Endodermal cell (in vitro differentiated cells): ENCODE results near the gene PRICKLE1. TPM values are rescaled to one million over a fixed set of nuclear protein-coding genes. Genes with fewer than 3 reads are reported as not detected.

Experiments
- DNase-seq: peaks from one replicate; pipeline ENCODE4 v3.0.0-alpha.2; 2017
- H3K27ac ChIP-seq: 2 replicates; pipeline ENCODE4 v1.5.1; 2013; ENCODE audit warnings: mild to moderate bottlenecking, low read depth, low read length, moderate library complexity
- H3K27me3 ChIP-seq: 2 replicates; pipeline ENCODE4 v1.6.1; 2013; ENCODE audit warnings: mild to moderate bottlenecking, low read length, moderate library complexity; ENCODE audit not compliant: insufficient read depth, control insufficient read depth, poor library complexity, severe bottlenecking
- H3K36me3 ChIP-seq: 2 replicates; pipeline ENCODE4 v1.7.0; 2013; ENCODE audit warnings: mild to moderate bottlenecking, low read length, moderate library complexity; ENCODE audit not compliant: control insufficient read depth, insufficient read depth
- H3K4me1 ChIP-seq: one replicate; pipeline ENCODE4 v1.7.0; 2013; ENCODE audit warnings: low read length; ENCODE audit not compliant: control insufficient read depth, insufficient read depth
- H3K4me3 ChIP-seq: 2 replicates; pipeline ENCODE4 v1.5.1; 2013; ENCODE audit warnings: mild to moderate bottlenecking, low read length, moderate library complexity
- H3K9ac ChIP-seq: 2 replicates; pipeline ENCODE4 v1.6.1; 2013; ENCODE audit warnings: mild to moderate bottlenecking, low read length, moderate library complexity; ENCODE audit not compliant: poor library complexity, severe bottlenecking; ENCODE audit errors: extremely low read depth
- H3K9me3 ChIP-seq: 2 replicates; pipeline ENCODE4 v1.6.1; 2013; ENCODE audit warnings: mild to moderate bottlenecking, low read length, moderate library complexity; ENCODE audit not compliant: control insufficient read depth
- H3K27ac Mint-ChIP-seq: 2 replicates; pipeline ENCODE4 v1.8.0; 2020; ENCODE audit warnings: mixed read lengths
- H3K27me3 Mint-ChIP-seq: 2 replicates; pipeline ENCODE4 v1.8.0; 2021; ENCODE audit warnings: mild to moderate bottlenecking, mixed read lengths; ENCODE audit not compliant: insufficient read depth
- H3K36me3 Mint-ChIP-seq: 2 replicates; pipeline ENCODE4 v1.8.0; 2020; ENCODE audit warnings: low read depth, mixed read lengths
- H3K4me1 Mint-ChIP-seq: 2 replicates; pipeline ENCODE4 v1.8.0; 2020; ENCODE audit warnings: mixed read lengths
- H3K4me3 Mint-ChIP-seq: 2 replicates; pipeline ENCODE4 v1.8.0; 2020; ENCODE audit warnings: mild to moderate bottlenecking, moderate library complexity, mixed read lengths
- H3K9me3 Mint-ChIP-seq: 2 replicates; pipeline ENCODE4 v1.8.0; 2020; ENCODE audit warnings: mild to moderate bottlenecking, mixed read lengths
- CTCF ChIP-seq: fragments of 200-600 bp; sonication (generic); conservative IDR thresholded peaks from 2 replicates; pipeline ENCODE4 v1.5.0; 2021; ENCODE audit warnings: antibody characterized with exemption, mild to moderate bottlenecking
- WGBS, 2 experiments: methylation state at CpG; one replicate each; pipeline versions ENCODE4 v1.1.5 to v1.1.7; 2013; ENCODE audit warnings: missing lambda C conversion rate in 2 of 2, mixed read lengths in 1 of 2; ENCODE audit not compliant: insufficient coverage in 1 of 2, insufficient read length in 1 of 2; 5-methylcytosine and 5-hydroxymethylcytosine counted together
- total RNA-seq, 2 donors: library from RNA; stranded (reverse); fragmentation: NEBNext Ultra II Directional in 1 of 2; extraction: Animal tissue kit (Norgen Biotek cat#: 25700) in 1 of 2; gene quantifications; 2 replicates in 1 of 2; 3 replicates in 1 of 2; pipeline ENCODE4 v1.2.1, GENCODE V29; 2021

The PRICKLE1 gene
- total RNA-seq, 2 donors from 2014 or later: 8.3 to 20.6 TPM

- Mint-ChIP-seq H3K4me3 (no peak overlapping the region), H3K9me3 (no peaks in the 10 kb centered on the region)
- 31 to 40% methylated on average over 2 to 6 of the region's 6 CpGs for WGBS, 2 experiments
These were observed 13.9 kb upstream of the PRICKLE1 start for GRCh38 chr12:42603246-42603990.

GRCh38 chr12:42593874-42594273, 4.3 kb upstream of the PRICKLE1 start:
- no peak for DNase-seq
- no peaks in the 10 kb centered on the region for H3K9me3 Mint-ChIP-seq
- H3K4me1 Mint-ChIP-seq: peaks cover 11% of the 10 kb centered on the region
- no peak for TF ChIP-seq CTCF
- H3K4me3 Mint-ChIP-seq: no peak overlapping the region
- Histone ChIP-seq H3K27me3 (peaks cover 40% of the 10 kb centered on the region), H3K27ac (no peak overlapping the region), H3K9ac (no peak overlapping the region), H3K9me3 (no peaks in the 10 kb centered on the region), H3K36me3 (no peaks in the 10 kb centered on the region), H3K4me3 (no peak overlapping the region), H3K4me1 (peaks cover 3% of the 10 kb centered on the region)
- WGBS, 2 experiments: 90 to 91% methylated on average over 2 of the region's 2 CpGs
- H3K27ac Mint-ChIP-seq: no peak overlapping the region
- peaks cover 81% of the 10 kb centered on the region for H3K27me3 Mint-ChIP-seq
- H3K36me3 Mint-ChIP-seq: no peaks in the 10 kb centered on the region

More at GRCh38 chr12:42603246-42603990, 13.9 kb upstream of the PRICKLE1 start:
- Histone ChIP-seq H3K36me3 (no peaks in the 10 kb centered on the region), H3K4me3 (no peak overlapping the region), H3K4me1 (peaks cover 14% of the 10 kb centered on the region), H3K9ac (no peak overlapping the region), H3K27me3 (peaks cover 4% of the 10 kb centered on the region), H3K27ac (no peak overlapping the region), H3K9me3 (no peaks in the 10 kb centered on the region)
- Mint-ChIP-seq H3K4me1 (peaks cover 47% of the 10 kb centered on the region), H3K27me3 (peaks cover 17% of the 10 kb centered on the region), H3K27ac (no peak overlapping the region), H3K36me3 (no peaks in the 10 kb centered on the region)
- peak; percentile 84 for DNase-seq
- no peak for TF ChIP-seq CTCF

GRCh38 chr12:42590330-42590934, 886 bp upstream of the PRICKLE1 start:
- no peak overlapping the region for H3K27ac ChIP-seq
- H3K27me3 ChIP-seq: peaks cover 23% of the 10 kb centered on the region
- Mint-ChIP-seq H3K27me3 (peaks cover 69% of the 10 kb centered on the region), H3K27ac (no peak overlapping the region), H3K4me3 (peak overlapping the region; percentile 75), H3K4me1 (peaks cover 22% of the 10 kb centered on the region), H3K9me3 (no peaks in the 10 kb centered on the region), H3K36me3 (no peaks in the 10 kb centered on the region)
- peak; percentile 79 for DNase-seq
- no peaks in the 10 kb centered on the region for H3K4me1 ChIP-seq
- peaks cover 3% of the 10 kb centered on the region for H3K36me3 ChIP-seq
- H3K4me3 ChIP-seq: peak overlapping the region; percentile 78
- 4 to 8% methylated on average over 13 to 24 of the region's 25 CpGs for WGBS, 2 experiments
- H3K9ac ChIP-seq: peak overlapping the region; percentile 37
- H3K9me3 ChIP-seq: no peaks in the 10 kb centered on the region
- TF ChIP-seq CTCF: peak; percentile 55
